Activated T-cell treated with anti-CD3 and anti-CD28 coated beads, Interleukin-2, amount 50 U/mL, for 48 hours (primary cell): ENCODE measurements around the gene CEACAM1.
A peak's percentile ranks its signal among the peaks of the same experiment; 100 is the strongest.
"Not testable (repeated sequence)": the region's sequence is repeated elsewhere in the genome, so short reads cannot be mapped to it uniquely, and the experiment has no call there.

Source experiments
- DNase-seq, 2 experiments: peaks; one replicate each; pipeline ENCODE4 v3.0.0-alpha.2; 2020

The CEACAM1 gene

GRCh38 chr19:42508892-42509444 lies 19.3 kb downstream of the CEACAM1 start:
- no peak for DNase-seq

GRCh38 chr19:42505066-42505465 lies 23.2 kb downstream of the CEACAM1 start:
- DNase-seq, result no peak

- DNase-seq, result no peak
Measured at GRCh38 chr19:42501733-42502132, 26.5 kb downstream of the CEACAM1 start.

GRCh38 chr19:42501243-42501642 lies 27.0 kb downstream of the CEACAM1 start:
- not testable (repeated sequence) for DNase-seq

GRCh38 chr19:42498169-42498757 lies 30.0 kb downstream of the CEACAM1 start:
- no peak for DNase-seq

GRCh38 chr19:42497492-42498168 lies 30.7 kb downstream of the CEACAM1 start:
- DNase-seq, result no peak

- no peak for DNase-seq
Measured at GRCh38 chr19:42496460-42497133, 31.7 kb downstream of the CEACAM1 start.

- DNase-seq, result no peak
Measured at GRCh38 chr19:42495663-42496062, 32.6 kb downstream of the CEACAM1 start.

- DNase-seq, result no peak
Measured at GRCh38 chr19:42494321-42494720, 34.0 kb downstream of the CEACAM1 start.

GRCh38 chr19:42488783-42489521 lies 39.3 kb downstream of the CEACAM1 start:
- DNase-seq, result no peak

- no peak for DNase-seq
Measured at GRCh38 chr19:42487798-42488178, 40.5 kb downstream of the CEACAM1 start.

- DNase-seq, result no peak
Measured at GRCh38 chr19:42487032-42487797, 41.1 kb downstream of the CEACAM1 start.

GRCh38 chr19:42485036-42485435 lies 43.2 kb downstream of the CEACAM1 start:
- DNase-seq, result not testable (repeated sequence)

- peak; percentile 27 to 37 for DNase-seq
Measured at GRCh38 chr19:42480335-42481095, 47.8 kb downstream of the CEACAM1 start.

GRCh38 chr19:42479736-42480135 lies 48.5 kb downstream of the CEACAM1 start:
- DNase-seq, result no peak

GRCh38 chr19:42478765-42479311 lies 49.4 kb downstream of the CEACAM1 start:
- DNase-seq, result no peak

GRCh38 chr19:42477933-42478332 lies 50.3 kb downstream of the CEACAM1 start:
- DNase-seq, result no peak

GRCh38 chr19:42477117-42477516 lies 51.2 kb downstream of the CEACAM1 start:
- no peak for DNase-seq

- DNase-seq, result no peak
Measured at GRCh38 chr19:42475366-42475765, 52.9 kb downstream of the CEACAM1 start.

GRCh38 chr19:42474743-42475142 lies 53.5 kb downstream of the CEACAM1 start:
- no peak for DNase-seq

GRCh38 chr19:42473686-42474085 lies 54.6 kb downstream of the CEACAM1 start:
- DNase-seq, result no peak
